HepG2 (cell line): Measurements from ENCODE around the gene DDX24. TPM values are rescaled to one million over a fixed set of nuclear protein-coding genes. Genes with fewer than 3 reads are reported as not detected.

Experiments used
- ATF1 ChIP-seq: IDR thresholded peaks from 2 replicates; pipeline ENCODE4 v1.6.1; 2016; ENCODE audit warnings: mild to moderate bottlenecking, control low read depth
- CHD4 ChIP-seq: fragments of 200-600 bp; sonication (generic); IDR thresholded peaks from 2 replicates; pipeline ENCODE4 v1.7.0; 2017; ENCODE audit warnings: mild to moderate bottlenecking, low read length, borderline replicate concordance
- DZIP1 ChIP-seq: sonication (generic); formaldehyde crosslinking; IDR thresholded peaks from 2 replicates; pipeline ENCODE4 v1.5.0; 2020; ENCODE audit warnings: mild to moderate bottlenecking, missing genetic modification reagents
- ELF3 ChIP-seq: IDR thresholded peaks from 2 replicates; pipeline ENCODE4 v1.6.1; 2016; ENCODE audit warnings: missing genetic modification reagents, missing compliant biosample characterization
- FOSL2 ChIP-seq: sonication (generic); formaldehyde crosslinking; IDR thresholded peaks from 2 replicates; pipeline ENCODE4 v1.4.0; 2020; ENCODE audit warnings: missing genetic modification reagents
- GATA4 ChIP-seq: sonication (generic); IDR thresholded peaks from 2 replicates; pipeline ENCODE4 v1.6.1; 2016; ENCODE audit warnings: antibody characterized with exemption, low read depth, borderline replicate concordance
- HCFC1 ChIP-seq: fragments of 150-350 bp; IDR thresholded peaks from 2 replicates; pipeline ENCODE4 v1.6.1; 2014; ENCODE audit warnings: low read depth, low read length
- HOXA7 ChIP-seq: sonication (generic); formaldehyde crosslinking; IDR thresholded peaks from 2 replicates; pipeline ENCODE4 v1.8.1; 2022; ENCODE audit warnings: mild to moderate bottlenecking, missing genetic modification reagents, moderate library complexity
- JARID2 ChIP-seq: sonication (generic); formaldehyde crosslinking; IDR thresholded peaks from 2 replicates; pipeline ENCODE4 v1.8.1; 2023; ENCODE audit warnings: missing genetic modification reagents, inconsistent platforms; ENCODE audit not compliant: insufficient replicate concordance
- JUN ChIP-seq: sonication (generic); formaldehyde crosslinking; IDR thresholded peaks from 2 replicates; pipeline ENCODE4 v1.4.0; 2020; ENCODE audit warnings: mild to moderate bottlenecking, missing genetic modification reagents
- KDM5B ChIP-seq: sonication (generic); formaldehyde crosslinking; IDR thresholded peaks from 2 replicates; pipeline ENCODE4 v1.4.0; 2020; ENCODE audit warnings: missing genetic modification reagents, mild to moderate bottlenecking, borderline replicate concordance
- MTERF4 ChIP-seq: sonication (generic); formaldehyde crosslinking; IDR thresholded peaks from 2 replicates; pipeline ENCODE4 v1.8.0; 2023; ENCODE audit warnings: mild to moderate bottlenecking, missing genetic modification reagents
- PLRG1 ChIP-seq: fragments of 450-650 bp; conservative IDR thresholded peaks from 2 replicates; pipeline ENCODE4 v1.6.1; 2016
- RARA ChIP-seq: IDR thresholded peaks from 2 replicates; pipeline ENCODE4 v1.6.1; 2016; ENCODE audit warnings: missing genetic modification reagents, missing compliant biosample characterization
- ZFX ChIP-seq: sonication (generic); formaldehyde crosslinking; IDR thresholded peaks from 2 replicates; pipeline ENCODE4 v1.4.0; 2020; ENCODE audit warnings: mild to moderate bottlenecking, low read depth, missing genetic modification reagents, moderate library complexity
- ZNF644 ChIP-seq: IDR thresholded peaks from 2 replicates; pipeline ENCODE4 v1.6.1; 2016; ENCODE audit warnings: low read depth
- ZNF724P ChIP-seq: sonication (generic); formaldehyde crosslinking; IDR thresholded peaks from 2 replicates; pipeline ENCODE4 v1.8.0; 2022; ENCODE audit warnings: missing genetic modification reagents, borderline replicate concordance
- ZNF749 ChIP-seq: sonication (generic); formaldehyde crosslinking; IDR thresholded peaks from 2 replicates; pipeline ENCODE4 v1.8.0; 2022; ENCODE audit warnings: mild to moderate bottlenecking, missing genetic modification reagents, moderate library complexity, borderline replicate concordance
- ZNF781 ChIP-seq: sonication (generic); formaldehyde crosslinking; IDR thresholded peaks from 2 replicates; pipeline ENCODE4 v1.5.1; 2020; ENCODE audit warnings: borderline replicate concordance, mild to moderate bottlenecking, missing genetic modification reagents; ENCODE audit errors: not compliant biosample characterization
- ZNF879 ChIP-seq: sonication (generic); formaldehyde crosslinking; IDR thresholded peaks from 2 replicates; pipeline ENCODE4 v1.8.1; 2023; ENCODE audit warnings: missing genetic modification reagents
- polyA plus RNA-seq, 8 experiments: library from polyadenylated mRNA; depleted of rRNA in 3 of 8; stranded (reverse) in 7 of 8; unstranded in 1 of 8; fragments of >200 nt; fragmentation: Illumina TruSeq in 4 of 8; extraction: Trizol in 4 of 8; gene quantifications; 2 replicates each; pipeline versions ENCODE4 v1.2.1 to v1.2.3, GENCODE V29; 2011 to 2016; ENCODE audit warnings: low read depth in 4 of 8, missing spikeins in 1 of 8, mixed read lengths in 1 of 8; ENCODE audit not compliant: insufficient read depth in 1 of 8
- total RNA-seq, 5 experiments: library from RNA; depleted of rRNA; stranded (reverse); fragments of >200 nt; fragmentation: Illumina TruSeq; extraction: Trizol; gene quantifications; 2 replicates each; pipeline ENCODE4 v1.2.3, GENCODE V29; 2016; ENCODE audit warnings: low read depth in 1 of 5
- TF ChIP-seq, protein P1 (sequence below): IDR thresholded peaks from 2 replicates; pipeline ENCODE4 v1.4.0; 2020; ENCODE audit warnings: mild to moderate bottlenecking, missing genetic modification reagents
- TF ChIP-seq, protein P2 (sequence below): sonication (generic); formaldehyde crosslinking; IDR thresholded peaks from 2 replicates; pipeline ENCODE4 v1.5.1; 2020; ENCODE audit warnings: missing genetic modification reagents, mild to moderate bottlenecking, borderline replicate concordance

Gene DDX24
- total and polyA plus RNA-seq, 2 of the 13 experiments (the other 11 are each of a cell fraction or from before 2014, with no cell fraction given) = 67.3 to 149 TPM

DNA sequence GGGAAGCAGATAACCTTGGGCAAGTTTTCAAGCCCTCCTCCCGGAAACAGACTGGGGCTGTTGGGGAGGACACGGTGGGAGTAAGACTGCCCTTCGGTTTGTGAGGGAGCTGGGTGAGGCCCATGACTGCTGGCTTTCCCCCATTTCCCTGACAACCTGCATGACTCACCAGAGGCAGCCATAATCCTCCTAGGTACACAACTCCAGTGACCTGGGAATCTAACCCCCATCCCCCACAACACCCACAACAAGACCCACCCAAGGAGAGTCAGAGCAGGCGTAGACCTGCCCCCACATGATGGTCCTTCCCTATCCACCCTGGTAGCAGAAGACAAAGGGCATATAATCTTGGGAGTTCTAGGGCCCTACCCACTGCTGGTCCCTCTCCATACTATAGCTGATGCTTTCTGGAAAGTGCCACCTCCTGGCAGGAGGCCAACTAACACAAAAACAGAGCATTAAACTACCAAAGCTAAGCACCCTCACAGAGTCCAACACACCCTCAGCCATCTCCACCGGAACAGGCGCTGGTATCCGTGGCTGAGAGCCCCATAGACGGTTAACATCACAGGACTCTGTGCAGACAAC lies 14.8 kb downstream of the DDX24 start (continued):
- TF ChIP-seq ZFX (CRISPR knock-in tag) (0 out of 2 replicates have a peak, but pooled peaks have one; percentile 19), ZNF781 (CRISPR knock-in tag) (no peak), ZNF749 (no peak), MTERF4 (CRISPR knock-in tag) (no peak), ZNF879 (no peak), ZNF644 (CRISPR knock-in tag) (0 out of 2 replicates have a peak, but pooled peaks have one; percentile 17), JARID2 (CRISPR knock-in tag) (no peak), GATA4 (no peak), PLRG1 (no peak), HCFC1 (no peak), KDM5B (CRISPR knock-in tag) (no peak), CHD4 (no peak), ATF1 (CRISPR knock-in tag) (no peak), ELF3 (CRISPR knock-in tag) (0 out of 2 replicates have a peak, but pooled peaks have one; percentile 6), HOXA7 (CRISPR knock-in tag) (no peak), RARA (0 out of 2 replicates have a peak, but pooled peaks have one; percentile 14), JUN (CRISPR knock-in tag) (no peak), FOSL2 (peak; percentile 88), DZIP1 (no peak), ZNF724P (CRISPR knock-in tag) (no peak)
- TF ChIP-seq, protein P1, sequence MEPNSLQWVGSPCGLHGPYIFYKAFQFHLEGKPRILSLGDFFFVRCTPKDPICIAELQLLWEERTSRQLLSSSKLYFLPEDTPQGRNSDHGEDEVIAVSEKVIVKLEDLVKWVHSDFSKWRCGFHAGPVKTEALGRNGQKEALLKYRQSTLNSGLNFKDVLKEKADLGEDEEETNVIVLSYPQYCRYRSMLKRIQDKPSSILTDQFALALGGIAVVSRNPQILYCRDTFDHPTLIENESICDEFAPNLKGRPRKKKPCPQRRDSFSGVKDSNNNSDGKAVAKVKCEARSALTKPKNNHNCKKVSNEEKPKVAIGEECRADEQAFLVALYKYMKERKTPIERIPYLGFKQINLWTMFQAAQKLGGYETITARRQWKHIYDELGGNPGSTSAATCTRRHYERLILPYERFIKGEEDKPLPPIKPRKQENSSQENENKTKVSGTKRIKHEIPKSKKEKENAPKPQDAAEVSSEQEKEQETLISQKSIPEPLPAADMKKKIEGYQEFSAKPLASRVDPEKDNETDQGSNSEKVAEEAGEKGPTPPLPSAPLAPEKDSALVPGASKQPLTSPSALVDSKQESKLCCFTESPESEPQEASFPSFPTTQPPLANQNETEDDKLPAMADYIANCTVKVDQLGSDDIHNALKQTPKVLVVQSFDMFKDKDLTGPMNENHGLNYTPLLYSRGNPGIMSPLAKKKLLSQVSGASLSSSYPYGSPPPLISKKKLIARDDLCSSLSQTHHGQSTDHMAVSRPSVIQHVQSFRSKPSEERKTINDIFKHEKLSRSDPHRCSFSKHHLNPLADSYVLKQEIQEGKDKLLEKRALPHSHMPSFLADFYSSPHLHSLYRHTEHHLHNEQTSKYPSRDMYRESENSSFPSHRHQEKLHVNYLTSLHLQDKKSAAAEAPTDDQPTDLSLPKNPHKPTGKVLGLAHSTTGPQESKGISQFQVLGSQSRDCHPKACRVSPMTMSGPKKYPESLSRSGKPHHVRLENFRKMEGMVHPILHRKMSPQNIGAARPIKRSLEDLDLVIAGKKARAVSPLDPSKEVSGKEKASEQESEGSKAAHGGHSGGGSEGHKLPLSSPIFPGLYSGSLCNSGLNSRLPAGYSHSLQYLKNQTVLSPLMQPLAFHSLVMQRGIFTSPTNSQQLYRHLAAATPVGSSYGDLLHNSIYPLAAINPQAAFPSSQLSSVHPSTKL = 0 out of 2 replicates have a peak, but pooled peaks have one; percentile 25
- TF ChIP-seq, protein P2, sequence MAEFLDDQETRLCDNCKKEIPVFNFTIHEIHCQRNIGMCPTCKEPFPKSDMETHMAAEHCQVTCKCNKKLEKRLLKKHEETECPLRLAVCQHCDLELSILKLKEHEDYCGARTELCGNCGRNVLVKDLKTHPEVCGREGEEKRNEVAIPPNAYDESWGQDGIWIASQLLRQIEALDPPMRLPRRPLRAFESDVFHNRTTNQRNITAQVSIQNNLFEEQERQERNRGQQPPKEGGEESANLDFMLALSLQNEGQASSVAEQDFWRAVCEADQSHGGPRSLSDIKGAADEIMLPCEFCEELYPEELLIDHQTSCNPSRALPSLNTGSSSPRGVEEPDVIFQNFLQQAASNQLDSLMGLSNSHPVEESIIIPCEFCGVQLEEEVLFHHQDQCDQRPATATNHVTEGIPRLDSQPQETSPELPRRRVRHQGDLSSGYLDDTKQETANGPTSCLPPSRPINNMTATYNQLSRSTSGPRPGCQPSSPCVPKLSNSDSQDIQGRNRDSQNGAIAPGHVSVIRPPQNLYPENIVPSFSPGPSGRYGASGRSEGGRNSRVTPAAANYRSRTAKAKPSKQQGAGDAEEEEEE (CRISPR knock-in tag) = no peak
